Measurements from ENCODE around the gene METTL1. TPM values are rescaled to one million over a fixed set of nuclear protein-coding genes. Genes with fewer than 3 reads are reported as not detected.

Gene METTL1
- total RNA-seq, 6 donors from 2014 or later = 1.3 to 30.2 (median 16.9) TPM

DNA sequence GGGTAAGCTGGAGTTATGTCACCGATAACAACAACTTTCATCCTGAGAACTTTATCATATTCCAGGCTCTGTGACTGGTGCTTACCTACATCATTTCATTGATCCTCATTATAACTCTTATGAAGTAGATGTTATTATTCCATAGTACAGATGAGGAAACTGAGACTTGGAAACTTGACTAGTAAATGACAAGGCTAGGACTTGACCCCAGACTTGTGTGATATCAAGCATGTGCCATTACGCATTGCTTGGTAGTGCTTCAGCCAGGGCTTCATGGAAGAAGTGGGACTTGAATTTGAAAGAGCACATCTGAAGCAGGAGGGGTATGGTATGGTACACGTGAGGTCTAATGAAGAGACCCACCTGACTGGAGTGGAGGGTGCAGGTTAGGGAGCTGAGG is 34.8 kb upstream of the METTL1 start:
- H3K9me3 ChIP-seq = no peaks in the 10 kb centered on the region
- peaks cover 13 to 89% (median 73%) of the 10 kb centered on the region in 4 donors for H3K36me3 ChIP-seq
- no peak overlapping the region for H3K27ac ChIP-seq
- no peak overlapping the region for H3K4me3 ChIP-seq
- DNase-seq = no peak
- WGBS, 2 donors = 92 to 100% methylated on average over 3 of the region's 3 CpGs
- H3K4me1 ChIP-seq = peaks cover 0 to 5% (median 4%) of the 10 kb centered on the region in 4 donors
- TF ChIP-seq POLR2A (IDR thresholded peaks at IDR 0.05) (no peak), EP300 (IDR thresholded peaks at IDR 0.05) (no peak)
- TF ChIP-seq, protein P1, sequence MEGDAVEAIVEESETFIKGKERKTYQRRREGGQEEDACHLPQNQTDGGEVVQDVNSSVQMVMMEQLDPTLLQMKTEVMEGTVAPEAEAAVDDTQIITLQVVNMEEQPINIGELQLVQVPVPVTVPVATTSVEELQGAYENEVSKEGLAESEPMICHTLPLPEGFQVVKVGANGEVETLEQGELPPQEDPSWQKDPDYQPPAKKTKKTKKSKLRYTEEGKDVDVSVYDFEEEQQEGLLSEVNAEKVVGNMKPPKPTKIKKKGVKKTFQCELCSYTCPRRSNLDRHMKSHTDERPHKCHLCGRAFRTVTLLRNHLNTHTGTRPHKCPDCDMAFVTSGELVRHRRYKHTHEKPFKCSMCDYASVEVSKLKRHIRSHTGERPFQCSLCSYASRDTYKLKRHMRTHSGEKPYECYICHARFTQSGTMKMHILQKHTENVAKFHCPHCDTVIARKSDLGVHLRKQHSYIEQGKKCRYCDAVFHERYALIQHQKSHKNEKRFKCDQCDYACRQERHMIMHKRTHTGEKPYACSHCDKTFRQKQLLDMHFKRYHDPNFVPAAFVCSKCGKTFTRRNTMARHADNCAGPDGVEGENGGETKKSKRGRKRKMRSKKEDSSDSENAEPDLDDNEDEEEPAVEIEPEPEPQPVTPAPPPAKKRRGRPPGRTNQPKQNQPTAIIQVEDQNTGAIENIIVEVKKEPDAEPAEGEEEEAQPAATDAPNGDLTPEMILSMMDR (IDR thresholded peaks at IDR 0.05) = no peak
- no peaks in the 10 kb centered on the region for H3K27me3 ChIP-seq
- no peak for ATAC-seq (ENCODE audit: low FRiP score in 2 of 2)

DNA sequence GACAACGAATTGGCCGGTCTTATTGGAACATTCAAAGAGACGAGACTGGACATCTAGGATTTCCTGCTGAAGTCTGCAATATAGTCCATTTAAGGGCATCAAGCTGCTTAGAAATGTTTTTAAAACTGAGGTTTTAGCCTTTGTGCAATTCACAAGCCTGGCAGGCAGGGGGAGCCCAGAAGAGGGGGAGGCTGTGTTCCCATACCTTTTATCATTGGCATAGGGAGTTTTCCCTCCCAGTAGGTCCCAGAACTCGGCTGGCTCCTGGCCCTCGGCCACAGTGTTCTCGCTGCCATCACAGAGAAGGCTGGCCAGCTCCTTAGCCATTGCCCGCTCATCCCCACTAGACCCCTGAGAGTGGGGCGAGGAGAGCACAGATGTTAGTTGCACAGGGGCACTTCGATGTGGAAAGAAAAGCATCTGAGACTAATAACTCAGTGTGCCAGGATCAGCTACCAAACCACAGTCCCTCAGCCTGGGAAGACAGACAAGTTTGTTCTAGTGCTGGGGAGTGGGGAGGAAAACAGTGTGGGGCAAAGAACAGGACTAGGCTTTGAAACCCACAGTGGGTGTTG is 31.5 kb upstream of the METTL1 start:
- no peak for TF ChIP-seq POLR2A (IDR thresholded peaks at IDR 0.05)
- TF ChIP-seq, protein P1 (IDR thresholded peaks at IDR 0.05) = peak; percentile 50 to 77 (median 70)
- DNase-seq (no peak), ATAC-seq (ENCODE audit: low FRiP score in 2 of 2) (peak in 1 of 2 donors; percentile 71)
- H3K36me3 ChIP-seq = peaks cover 6 to 88% (median 74%) of the 10 kb centered on the region in 4 donors
- H3K4me1 ChIP-seq = peaks cover 0 to 11% (median 4%) of the 10 kb centered on the region in 4 donors
- H3K27me3 ChIP-seq = no peaks in the 10 kb centered on the region
- H3K9me3 ChIP-seq = no peaks in the 10 kb centered on the region
- 58 to 60% methylated on average over 9 of the region's 9 CpGs for WGBS, 2 donors
- no peak overlapping the region for H3K4me3 ChIP-seq
- peak overlapping the region in 3 of 4 donors; percentile 34 to 66 (median 66) for H3K27ac ChIP-seq

GRCh38 chr12:57802607-57803006 is 30.7 kb upstream of the METTL1 start:
- Histone ChIP-seq H3K27ac (no peak overlapping the region), H3K4me1 (peaks cover 0 to 13% (median 6%) of the 10 kb centered on the region in 4 donors), H3K27me3 (no peaks in the 10 kb centered on the region), H3K36me3 (peaks cover 6 to 87% (median 73%) of the 10 kb centered on the region in 4 donors), H3K9me3 (no peaks in the 10 kb centered on the region), H3K4me3 (no peak overlapping the region)
- TF ChIP-seq POLR2A (IDR thresholded peaks at IDR 0.05) (no peak), EP300 (IDR thresholded peaks at IDR 0.05) (no peak), POLR2AphosphoS5 (IDR thresholded peaks at IDR 0.05) (no peak)
- TF ChIP-seq, protein P1 (IDR thresholded peaks at IDR 0.05) = no peak
- 80 to 100% methylated on average over 1 of the region's 1 CpG for WGBS, 2 donors
- ATAC-seq (ENCODE audit: low FRiP score in 2 of 2) (no peak), DNase-seq (no peak)

GRCh38 chr12:57800965-57801364 is 29.1 kb upstream of the METTL1 start:
- Histone ChIP-seq H3K27me3 (no peaks in the 10 kb centered on the region), H3K9me3 (no peaks in the 10 kb centered on the region), H3K4me3 (no peak overlapping the region), H3K4me1 (peaks cover 0 to 21% (median 9%) of the 10 kb centered on the region in 4 donors), H3K27ac (no peak overlapping the region), H3K36me3 (peaks cover 8 to 83% (median 71%) of the 10 kb centered on the region in 4 donors)
- ATAC-seq (ENCODE audit: low FRiP score in 2 of 2) = no peak
- no peak for DNase-seq
- 96 to 100% methylated on average over 3 of the region's 3 CpGs for WGBS, 2 donors
- TF ChIP-seq EP300 (IDR thresholded peaks at IDR 0.05) (no peak), POLR2A (IDR thresholded peaks at IDR 0.05) (no peak), POLR2AphosphoS5 (IDR thresholded peaks at IDR 0.05) (no peak)
- TF ChIP-seq, protein P1 (IDR thresholded peaks at IDR 0.05) = no peak

DNA sequence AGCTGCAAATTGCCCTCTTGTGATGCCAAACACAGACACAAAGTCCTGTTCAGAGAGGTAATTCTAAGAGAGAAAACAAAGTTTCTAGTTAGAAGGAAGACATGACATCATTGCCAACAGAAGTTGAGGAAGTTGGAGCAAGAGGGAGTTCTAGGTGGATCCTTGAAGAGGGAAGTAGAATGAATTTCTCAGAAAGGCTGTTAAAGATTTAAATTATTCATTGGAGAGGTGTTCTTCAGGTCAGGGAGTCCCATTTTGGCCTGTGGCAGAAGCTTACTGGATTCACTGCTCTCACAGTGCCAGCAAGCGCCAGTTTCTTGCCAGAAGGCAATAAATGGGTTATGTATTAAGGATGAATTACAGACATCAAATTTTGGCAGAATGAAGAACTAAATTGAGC is 26.0 kb upstream of the METTL1 start:
- no peaks in the 10 kb centered on the region for H3K27me3 ChIP-seq
- no peak overlapping the region for H3K4me3 ChIP-seq

More for the DNA sequence above, 26.0 kb upstream of the METTL1 start:
- no peak for ATAC-seq (ENCODE audit: low FRiP score in 2 of 2)
- Histone ChIP-seq H3K27ac (peak overlapping the region in 2 of 4 donors; percentile 16 to 43), H3K9me3 (no peaks in the 10 kb centered on the region), H3K4me1 (peaks cover 0 to 18% (median 8%) of the 10 kb centered on the region in 4 donors), H3K36me3 (peaks cover 8 to 97% (median 70%) of the 10 kb centered on the region in 4 donors)
- TF ChIP-seq EP300 (IDR thresholded peaks at IDR 0.05) = peak in 2 of 4 donors; percentile 3 to 27
- TF ChIP-seq, protein P1 (IDR thresholded peaks at IDR 0.05) = no peak
- no peak for DNase-seq
- 71 to 88% methylated on average over 1 of the region's 1 CpG for WGBS, 2 donors
